HEK293 (cell line): ENCODE measurements around the gene TULP1.

ENCODE experiments used
- CTCF ChIA-PET: fragments of 350-600 bp; formaldehyde crosslinking; extraction: SDS; loops from one replicate; lab custom pipeline; 2021; ENCODE audit warnings: antibody characterized with exemption; lab: Yijun Ruan, JAX
- POLR2A ChIA-PET: fragments of 300-600 bp; formaldehyde crosslinking; extraction: SDS; loops from one replicate; lab custom pipeline; 2020; ENCODE audit warnings: antibody characterized with exemption, inconsistent platforms; lab: Yijun Ruan, JAX
- H3K27ac ChIP-seq: fragments of 200-500 bp; sonication (Bioruptor generic); 2 replicates; pipeline ENCODE4 v1.5.1; 2014; ENCODE audit warnings: low read depth, low read length, control low read depth, inconsistent platforms; ENCODE audit errors: extremely low read depth
- H3K36me3 ChIP-seq, 2 experiments: fragments of 200-500 bp in 1 of 2; sonication (Bioruptor generic) in 1 of 2; 1 replicate in 1 of 2; 2 replicates in 1 of 2; pipeline ENCODE4 v1.5.1; 2014 to 2017; ENCODE audit warnings: inconsistent platforms in 2 of 2, low read length in 2 of 2; ENCODE audit not compliant: control insufficient read depth in 2 of 2, insufficient read depth in 1 of 2
- H3K4me1 ChIP-seq: fragments of 200-500 bp; sonication (Bioruptor generic); 2 replicates; pipeline ENCODE4 v1.5.1; 2014; ENCODE audit warnings: mild to moderate bottlenecking, low read length, inconsistent platforms; ENCODE audit not compliant: control insufficient read depth, insufficient read depth
- H3K4me3 ChIP-seq: 2 replicates; pipeline ENCODE4 v1.5.1; 2011; ENCODE audit warnings: low read depth, mild to moderate bottlenecking, control low read depth, low read length, moderate library complexity
- H3K9me3 ChIP-seq: fragments of 200-500 bp; sonication (Bioruptor generic); 2 replicates; pipeline ENCODE4 v1.5.1; 2014; ENCODE audit warnings: low read depth, low read length, inconsistent platforms; ENCODE audit not compliant: control insufficient read depth, insufficient read depth
- SCRT2 ChIP-seq: fragments of 450-650 bp; formaldehyde crosslinking; IDR thresholded peaks from 2 replicates; pipeline ENCODE4 v1.5.1; 2016; ENCODE audit warnings: missing biosample characterization, missing genetic modification characterization
- SETDB1 ChIP-seq: IDR thresholded peaks from one replicate; pipeline ENCODE4 v1.6.1; 2017; ENCODE audit warnings: mild to moderate bottlenecking, low read length, moderate library complexity, mixed read lengths; ENCODE audit not compliant: insufficient read length
- ZBTB20 ChIP-seq: fragments of 450-650 bp; formaldehyde crosslinking; IDR thresholded peaks from 2 replicates; pipeline ENCODE4 v1.5.1; 2016; ENCODE audit warnings: missing biosample characterization, missing genetic modification characterization
- ZBTB48 ChIP-seq: fragments of 450-650 bp; formaldehyde crosslinking; IDR thresholded peaks from 2 replicates; pipeline ENCODE4 v1.5.1; 2016; ENCODE audit warnings: missing biosample characterization, missing genetic modification characterization
- ZFP41 ChIP-seq: fragments of 450-650 bp; formaldehyde crosslinking; IDR thresholded peaks from 2 replicates; pipeline ENCODE4 v1.5.1; 2016; ENCODE audit warnings: missing biosample characterization, missing genetic modification characterization, borderline replicate concordance
- ZNF133 ChIP-seq: fragments of 450-650 bp; formaldehyde crosslinking; IDR thresholded peaks from 2 replicates; pipeline ENCODE4 v1.5.1; 2016; ENCODE audit warnings: missing biosample characterization, missing genetic modification characterization
- ZNF223 ChIP-seq: fragments of 450-650 bp; formaldehyde crosslinking; IDR thresholded peaks from 2 replicates; pipeline ENCODE4 v1.5.1; 2016; ENCODE audit warnings: missing biosample characterization, missing genetic modification characterization
- ZNF302 ChIP-seq: fragments of 450-650 bp; formaldehyde crosslinking; IDR thresholded peaks from 2 replicates; pipeline ENCODE4 v1.5.1; 2016; ENCODE audit warnings: missing biosample characterization, missing genetic modification characterization, low read depth
- ZNF324 ChIP-seq: fragments of 450-650 bp; formaldehyde crosslinking; IDR thresholded peaks from 2 replicates; pipeline ENCODE4 v1.5.1; 2016; ENCODE audit warnings: missing biosample characterization, missing genetic modification characterization
- ZNF658 ChIP-seq: fragments of 450-650 bp; formaldehyde crosslinking; IDR thresholded peaks from 2 replicates; pipeline ENCODE4; 2016; ENCODE audit warnings: missing biosample characterization, missing genetic modification characterization
- ZNF664 ChIP-seq: fragments of 450-650 bp; formaldehyde crosslinking; IDR thresholded peaks from 2 replicates; pipeline ENCODE4 v1.5.1; 2016; ENCODE audit warnings: missing biosample characterization, missing genetic modification characterization
- TF ChIP-seq, protein P1 (sequence below): fragments of 450-650 bp; formaldehyde crosslinking; optimal IDR thresholded peaks from 2 replicates; pipeline ENCODE3; 2016; ENCODE audit warnings: missing biosample characterization, mild to moderate bottlenecking, missing genetic modification characterization
- TF ChIP-seq, protein P2 (sequence below): fragments of 450-650 bp; formaldehyde crosslinking; IDR thresholded peaks from 2 replicates; pipeline ENCODE4 v1.5.1; 2016; ENCODE audit warnings: missing biosample characterization, missing genetic modification characterization
- TF ChIP-seq, protein P3 (sequence below): fragments of 450-650 bp; formaldehyde crosslinking; IDR thresholded peaks from 2 replicates; pipeline ENCODE4 v1.5.1; 2016; ENCODE audit warnings: missing biosample characterization, missing genetic modification characterization

TULP1 gene

GRCh38 chr6:35489066-35489465, 23.6 kb downstream of the TULP1 start:
- CTCF ChIA-PET = interaction anchor here (0.5 kb wide), 1 partner anchor 32 kb away, joined by 3 read pairs; no protein-coding TSS in a partner anchor
- H3K9me3 ChIP-seq = no peaks in the 10 kb centered on the region
- POLR2A ChIA-PET = interaction anchor here (15.4 kb wide), 1 partner anchor 17 kb away, joined by 198 read pairs; the partner anchor contains the start of gene RPL10A
- H3K36me3 ChIP-seq = peaks cover 0 to 10% of the 10 kb centered on the region in 2 experiments; a peak in 1 of 3 replicates
- no peak overlapping the region for H3K4me3 ChIP-seq
- TF ChIP-seq ZNF133 (tag by site-specific recombination) (no peak), ZNF664 (tag by site-specific recombination) (peak; percentile 82)
- H3K4me1 ChIP-seq = peaks cover 21% of the 10 kb centered on the region
- no peak overlapping the region for H3K27ac ChIP-seq

DNA sequence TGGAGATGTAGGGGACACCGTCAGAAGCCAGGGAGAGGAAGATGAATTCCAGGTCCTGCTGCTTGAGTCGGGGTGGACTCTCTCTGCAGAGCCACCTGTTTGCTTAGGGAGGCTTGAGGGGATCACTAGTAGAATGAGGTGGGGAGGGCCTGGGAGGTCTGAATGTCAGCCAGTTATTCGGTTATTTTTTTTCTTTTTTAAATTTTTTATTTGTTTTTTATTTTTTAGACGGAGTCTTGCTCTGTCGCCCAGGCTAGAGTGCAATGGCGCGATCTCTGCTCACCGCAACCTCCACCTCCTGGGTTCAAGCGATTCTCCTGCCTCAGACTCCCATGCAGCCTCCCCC, 24.2 kb downstream of the TULP1 start:
- ChIA-PET CTCF (interaction anchor here (0.7 to 1.1 kb wide), 2 partner anchors 21 to 92 kb away, joined by 3 to 4 read pairs; no protein-coding TSS in a partner anchor), POLR2A (interaction anchor here (3.7 to 15.4 kb wide), 2 partner anchors 8 to 16 kb away, joined by 20 to 198 read pairs; partner anchors contain the start of genes RPL10A and TEAD3)
- peak overlapping the region; percentile 20; the same call in 1 of the 2 replicates for H3K27ac ChIP-seq
- H3K4me3 ChIP-seq = no peak overlapping the region
- H3K9me3 ChIP-seq = no peaks in the 10 kb centered on the region
- TF ChIP-seq, protein P1, sequence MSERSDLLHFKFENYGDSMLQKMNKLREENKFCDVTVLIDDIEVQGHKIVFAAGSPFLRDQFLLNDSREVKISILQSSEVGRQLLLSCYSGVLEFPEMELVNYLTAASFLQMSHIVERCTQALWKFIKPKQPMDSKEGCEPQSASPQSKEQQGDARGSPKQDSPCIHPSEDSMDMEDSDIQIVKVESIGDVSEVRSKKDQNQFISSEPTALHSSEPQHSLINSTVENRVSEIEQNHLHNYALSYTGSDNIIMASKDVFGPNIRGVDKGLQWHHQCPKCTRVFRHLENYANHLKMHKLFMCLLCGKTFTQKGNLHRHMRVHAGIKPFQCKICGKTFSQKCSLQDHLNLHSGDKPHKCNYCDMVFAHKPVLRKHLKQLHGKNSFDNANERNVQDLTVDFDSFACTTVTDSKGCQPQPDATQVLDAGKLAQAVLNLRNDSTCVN (tag by site-specific recombination) = no peak
- TF ChIP-seq ZNF658 (tag by site-specific recombination) (no peak), ZBTB20 (tag by site-specific recombination) (0 out of 2 replicates have a peak, but pooled peaks have one; percentile 38), ZFP41 (tag by site-specific recombination) (no peak), SETDB1 (no peak), ZNF324 (tag by site-specific recombination) (no peak), ZBTB48 (tag by site-specific recombination) (no peak), ZNF223 (no peak), ZNF302 (tag by site-specific recombination) (no peak), SCRT2 (tag by site-specific recombination) (peak; percentile 56)
- TF ChIP-seq, protein P2, sequence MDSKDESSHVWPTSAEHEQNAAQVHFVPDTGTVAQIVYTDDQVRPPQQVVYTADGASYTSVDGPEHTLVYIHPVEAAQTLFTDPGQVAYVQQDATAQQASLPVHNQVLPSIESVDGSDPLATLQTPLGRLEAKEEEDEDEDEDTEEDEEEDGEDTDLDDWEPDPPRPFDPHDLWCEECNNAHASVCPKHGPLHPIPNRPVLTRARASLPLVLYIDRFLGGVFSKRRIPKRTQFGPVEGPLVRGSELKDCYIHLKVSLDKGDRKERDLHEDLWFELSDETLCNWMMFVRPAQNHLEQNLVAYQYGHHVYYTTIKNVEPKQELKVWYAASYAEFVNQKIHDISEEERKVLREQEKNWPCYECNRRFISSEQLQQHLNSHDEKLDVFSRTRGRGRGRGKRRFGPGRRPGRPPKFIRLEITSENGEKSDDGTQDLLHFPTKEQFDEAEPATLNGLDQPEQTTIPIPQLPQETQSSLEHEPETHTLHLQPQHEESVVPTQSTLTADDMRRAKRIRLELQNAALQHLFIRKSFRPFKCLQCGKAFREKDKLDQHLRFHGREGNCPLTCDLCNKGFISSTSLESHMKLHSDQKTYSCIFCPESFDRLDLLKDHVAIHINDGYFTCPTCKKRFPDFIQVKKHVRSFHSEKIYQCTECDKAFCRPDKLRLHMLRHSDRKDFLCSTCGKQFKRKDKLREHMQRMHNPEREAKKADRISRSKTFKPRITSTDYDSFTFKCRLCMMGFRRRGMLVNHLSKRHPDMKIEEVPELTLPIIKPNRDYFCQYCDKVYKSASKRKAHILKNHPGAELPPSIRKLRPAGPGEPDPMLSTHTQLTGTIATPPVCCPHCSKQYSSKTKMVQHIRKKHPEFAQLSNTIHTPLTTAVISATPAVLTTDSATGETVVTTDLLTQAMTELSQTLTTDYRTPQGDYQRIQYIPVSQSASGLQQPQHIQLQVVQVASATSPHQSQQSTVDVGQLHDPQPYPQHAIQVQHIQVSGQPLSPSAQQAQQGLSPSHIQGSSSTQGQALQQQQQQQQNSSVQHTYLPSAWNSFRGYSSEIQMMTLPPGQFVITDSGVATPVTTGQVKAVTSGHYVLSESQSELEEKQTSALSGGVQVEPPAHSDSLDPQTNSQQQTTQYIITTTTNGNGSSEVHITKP (tag by site-specific recombination) = peak; percentile 66
- TF ChIP-seq, protein P3, sequence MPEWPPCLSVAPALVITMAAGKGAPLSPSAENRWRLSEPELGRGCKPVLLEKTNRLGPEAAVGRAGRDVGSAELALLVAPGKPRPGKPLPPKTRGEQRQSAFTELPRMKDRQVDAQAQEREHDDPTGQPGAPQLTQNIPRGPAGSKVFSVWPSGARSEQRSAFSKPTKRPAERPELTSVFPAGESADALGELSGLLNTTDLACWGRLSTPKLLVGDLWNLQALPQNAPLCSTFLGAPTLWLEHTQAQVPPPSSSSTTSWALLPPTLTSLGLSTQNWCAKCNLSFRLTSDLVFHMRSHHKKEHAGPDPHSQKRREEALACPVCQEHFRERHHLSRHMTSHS (tag by site-specific recombination) = no peak
- TF ChIP-seq, all 188 proteins: peak for 3
- Histone ChIP-seq H3K36me3 (peaks cover 0 to 8% of the 10 kb centered on the region in 2 experiments; a peak in 1 of 3 replicates), H3K4me1 (peaks cover 21% of the 10 kb centered on the region)
